RWPE2 (cell line): ENCODE data around the gene LHFPL2.

Experiments used
- ATAC-seq: fragments of 200-7000 bp; cut with Tn5 transposase; 3 replicates; pipeline ENCODE4 v1.9.1; 2021; ENCODE audit warnings: low read depth
- DNase-seq: peaks from one replicate; pipeline ENCODE4 v3.0.0-alpha.2; 2020; ENCODE audit warnings: low spot score
- H3K27ac ChIP-seq: fragments of 450-650 bp; 2 replicates; pipeline ENCODE4 v1.5.1; 2017; ENCODE audit warnings: mild to moderate bottlenecking; ENCODE audit not compliant: poor library complexity, severe bottlenecking
- H3K27me3 ChIP-seq: fragments of 250-450 bp; sonication (Bioruptor Pico); 2 replicates; pipeline ENCODE4 v1.5.1; 2021; ENCODE audit warnings: mild to moderate bottlenecking, moderate library complexity; ENCODE audit not compliant: insufficient read depth, poor library complexity, severe bottlenecking
- H3K36me3 ChIP-seq: fragments of 250-450 bp; sonication (Bioruptor Pico); 2 replicates; pipeline ENCODE4 v1.5.1; 2020; ENCODE audit warnings: low read depth, mild to moderate bottlenecking, moderate library complexity
- H3K4me1 ChIP-seq: fragments of 250-450 bp; sonication (Bioruptor Pico); 2 replicates; pipeline ENCODE4 v1.5.1; 2021; ENCODE audit warnings: mild to moderate bottlenecking, moderate library complexity; ENCODE audit not compliant: insufficient read depth, poor library complexity, severe bottlenecking
- H3K4me3 ChIP-seq: fragments of 250-450 bp; sonication (Bioruptor Pico); 2 replicates; pipeline ENCODE4 v1.5.1; 2021; ENCODE audit warnings: mild to moderate bottlenecking, moderate library complexity; ENCODE audit not compliant: severe bottlenecking
- H3K9me3 ChIP-seq: fragments of 250-450 bp; sonication (Bioruptor Pico); 2 replicates; pipeline ENCODE4 v1.5.1; 2021; ENCODE audit warnings: mild to moderate bottlenecking, moderate library complexity; ENCODE audit not compliant: severe bottlenecking
- CTCF ChIP-seq: fragments of 450-650 bp; IDR thresholded peaks from one replicate; pipeline ENCODE4 v1.5.1; 2017; ENCODE audit warnings: mild to moderate bottlenecking, moderate library complexity; ENCODE audit not compliant: poor library complexity, severe bottlenecking

Gene LHFPL2

GRCh38 chr5:78615697-78616096 lies 32.9 kb downstream of the LHFPL2 start:
- Histone ChIP-seq H3K36me3 (peaks cover 39% of the 10 kb centered on the region), H3K9me3 (no peaks in the 10 kb centered on the region), H3K4me3 (no peak overlapping the region), H3K4me1 (peaks cover 12% of the 10 kb centered on the region), H3K27me3 (no peaks in the 10 kb centered on the region), H3K27ac (peak overlapping the region; percentile 12)
- TF ChIP-seq CTCF: no peak
- no peak for DNase-seq
- peak; percentile 99 for ATAC-seq

- H3K4me3 ChIP-seq: no peak overlapping the region
- DNase-seq: no peak
- TF ChIP-seq CTCF: no peak
- ATAC-seq: no peak
- no peaks in the 10 kb centered on the region for H3K9me3 ChIP-seq
- no peaks in the 10 kb centered on the region for H3K27me3 ChIP-seq
- H3K36me3 ChIP-seq: peaks cover 32% of the 10 kb centered on the region
- H3K27ac ChIP-seq: no peak overlapping the region
- peaks cover 12% of the 10 kb centered on the region for H3K4me1 ChIP-seq
Observed at GRCh38 chr5:78614816-78615215, 33.8 kb downstream of the LHFPL2 start.

- DNase-seq: no peak
Observed at GRCh38 chr5:78613756-78614155, 34.8 kb downstream of the LHFPL2 start.

GRCh38 chr5:78613151-78613533 lies 35.4 kb downstream of the LHFPL2 start:
- DNase-seq (no peak), ATAC-seq (no peak)
- H3K4me3 ChIP-seq: no peak overlapping the region
- H3K27ac ChIP-seq: no peak overlapping the region
- H3K9me3 ChIP-seq: no peaks in the 10 kb centered on the region
- H3K27me3 ChIP-seq: no peaks in the 10 kb centered on the region
- peaks cover 12% of the 10 kb centered on the region for H3K4me1 ChIP-seq
- no peak for TF ChIP-seq CTCF
- peaks cover 27% of the 10 kb centered on the region for H3K36me3 ChIP-seq

More at GRCh38 chr5:78613756-78614155, 34.8 kb downstream of the LHFPL2 start:
- Histone ChIP-seq H3K9me3 (no peaks in the 10 kb centered on the region), H3K27me3 (no peaks in the 10 kb centered on the region), H3K4me1 (peaks cover 12% of the 10 kb centered on the region), H3K27ac (no peak overlapping the region), H3K36me3 (peaks cover 33% of the 10 kb centered on the region), H3K4me3 (no peak overlapping the region)
- no peak for TF ChIP-seq CTCF
- ATAC-seq: no peak

GRCh38 chr5:78612227-78613150 lies 36.1 kb downstream of the LHFPL2 start:
- no peak for ATAC-seq

More at GRCh38 chr5:78612227-78613150, 36.1 kb downstream of the LHFPL2 start:
- H3K9me3 ChIP-seq: no peaks in the 10 kb centered on the region
- H3K27ac ChIP-seq: no peak overlapping the region
- H3K4me1 ChIP-seq: peaks cover 12% of the 10 kb centered on the region
- peaks cover 23% of the 10 kb centered on the region for H3K36me3 ChIP-seq
- TF ChIP-seq CTCF: no peak
- H3K4me3 ChIP-seq: no peak overlapping the region
- no peak for DNase-seq
- H3K27me3 ChIP-seq: no peaks in the 10 kb centered on the region
